SK-N-SH treated with all-trans-retinoic acid at 6 μM for 48 hours (cell line): Measurements from ENCODE around the gene TMEM119.

Experiments
- CSDC2 ChIP-seq: fragments of 250-450 bp; sonication (Bioruptor Pico); IDR thresholded peaks from 2 replicates; pipeline ENCODE4 v1.5.0; 2020; ENCODE audit warnings: mild to moderate bottlenecking, moderate library complexity
- TOX ChIP-seq: fragments of 250-450 bp; sonication (Bioruptor Pico); IDR thresholded peaks from 2 replicates; pipeline ENCODE4 v1.8.0; 2021; ENCODE audit warnings: mild to moderate bottlenecking, moderate library complexity, borderline replicate concordance
- TSHZ2 ChIP-seq: fragments of 250-450 bp; sonication (Bioruptor Pico); IDR thresholded peaks from 2 replicates; pipeline ENCODE4 v1.5.0; 2020; ENCODE audit warnings: mild to moderate bottlenecking, moderate library complexity
- ZC3H10 ChIP-seq: fragments of 250-450 bp; sonication (Bioruptor Pico); IDR thresholded peaks from 2 replicates; pipeline ENCODE4 v1.5.1; 2021; ENCODE audit warnings: mild to moderate bottlenecking, moderate library complexity
- ZFP3 ChIP-seq: fragments of 250-450 bp; sonication (Bioruptor Pico); IDR thresholded peaks from 2 replicates; pipeline ENCODE4 v1.5.0; 2020; ENCODE audit warnings: mild to moderate bottlenecking, moderate library complexity
- ZFP30 ChIP-seq: fragments of 450-650 bp; formaldehyde crosslinking; IDR thresholded peaks from 2 replicates; pipeline ENCODE4 v1.5.0; 2022; ENCODE audit warnings: mild to moderate bottlenecking, moderate library complexity
- ZNF70 ChIP-seq: fragments of 450-650 bp; formaldehyde crosslinking; IDR thresholded peaks from 2 replicates; pipeline ENCODE4 v1.5.0; 2020; ENCODE audit warnings: mild to moderate bottlenecking, moderate library complexity

- no peak for TF ChIP-seq ZFP3 (CRISPR knock-in tag)
- TF ChIP-seq ZFP30 (CRISPR knock-in tag), result no peak
- TF ChIP-seq TOX (CRISPR knock-in tag), result no peak
- no peak for TF ChIP-seq ZC3H10
- no peak for TF ChIP-seq CSDC2 (CRISPR knock-in tag)
- TF ChIP-seq ZNF70, result no peak
- no peak for TF ChIP-seq TSHZ2
Observed at GRCh38 chr12:108563136-108563803, 34.6 kb downstream of the TMEM119 start.
